GM23338 (cell line): ENCODE measurements around the gene SYT2. TPM values are rescaled to one million over a fixed set of nuclear protein-coding genes. Genes with fewer than 3 reads are reported as not detected.
"Not testable (repeated sequence)": the region's sequence is repeated elsewhere in the genome, so short reads cannot be mapped to it uniquely, and the experiment has no call there.

ENCODE experiments used
- ATAC-seq: fragments of 200-7000 bp; cut with Tn5 transposase; 3 replicates; pipeline ENCODE4 v1.9.1; 2020
- DNase-seq: peaks from one replicate; pipeline ENCODE4 v3.0.0-alpha.2; 2015; ENCODE audit warnings: low spot score
- H2AFZ ChIP-seq: fragments of 200-600 bp; sonication (generic); 2 replicates; pipeline ENCODE4 v1.8.0; 2016; ENCODE audit warnings: antibody characterized with exemption, mild to moderate bottlenecking, moderate library complexity
- H3F3A ChIP-seq: fragments of 200-600 bp; sonication (generic); replicated peaks from 2 replicates; pipeline ENCODE4 v1.8.0; 2017; ENCODE audit warnings: antibody characterized with exemption, mixed run types, low read depth
- H3K27ac ChIP-seq: fragments of 200-600 bp; sonication (generic); 2 replicates; pipeline ENCODE4 v1.6.1; 2016; ENCODE audit warnings: low read depth
- H3K27me3 ChIP-seq: fragments of 200-600 bp; sonication (generic); 2 replicates; pipeline ENCODE4 v1.8.0; 2016; ENCODE audit warnings: mild to moderate bottlenecking, mixed run types, moderate library complexity; ENCODE audit not compliant: insufficient read depth
- H3K36me3 ChIP-seq: fragments of 200-600 bp; sonication (generic); 2 replicates; pipeline ENCODE4 v1.8.0; 2016; ENCODE audit warnings: mild to moderate bottlenecking; ENCODE audit not compliant: insufficient read depth
- H3K4me1 ChIP-seq: fragments of 200-600 bp; sonication (generic); 2 replicates; pipeline ENCODE4 v1.8.0; 2016; ENCODE audit warnings: mild to moderate bottlenecking, moderate library complexity; ENCODE audit not compliant: insufficient read depth
- H3K4me2 ChIP-seq: fragments of 200-600 bp; sonication (generic); 2 replicates; pipeline ENCODE4 v1.7.1; 2017; ENCODE audit warnings: mixed run types
- H3K4me3 ChIP-seq: fragments of 200-600 bp; sonication (generic); 2 replicates; pipeline ENCODE4 v1.6.1; 2016; ENCODE audit warnings: mixed run types
- H3K79me2 ChIP-seq: fragments of 200-600 bp; sonication (generic); replicated peaks from 2 replicates; pipeline ENCODE4 v1.8.0; 2017; ENCODE audit warnings: mild to moderate bottlenecking; ENCODE audit not compliant: insufficient read depth
- H3K9me2 ChIP-seq: fragments of 200-600 bp; sonication (generic); 2 replicates; pipeline ENCODE4 v1.8.0; 2017; ENCODE audit not compliant: insufficient read depth
- H4K20me1 ChIP-seq: fragments of 200-600 bp; sonication (generic); replicated peaks from 2 replicates; pipeline ENCODE4 v1.8.0; 2017; ENCODE audit warnings: mild to moderate bottlenecking; ENCODE audit not compliant: insufficient read depth
- H3K27ac Mint-ChIP-seq: 2 replicates; pipeline ENCODE4 v1.8.0; 2020; ENCODE audit warnings: inconsistent platforms, mild to moderate bottlenecking, moderate library complexity, mixed read lengths
- H3K27me3 Mint-ChIP-seq: 3 replicates; pipeline ENCODE4 v1.8.0; 2022; ENCODE audit warnings: low read depth, mild to moderate bottlenecking, moderate library complexity, mixed read lengths, inconsistent platforms; ENCODE audit not compliant: insufficient read depth, poor library complexity
- H3K36me3 Mint-ChIP-seq: 3 replicates; pipeline ENCODE4 v1.8.0; 2021; ENCODE audit warnings: low read depth, mild to moderate bottlenecking, inconsistent platforms, moderate library complexity, mixed read lengths
- H3K4me1 Mint-ChIP-seq: 3 replicates; pipeline ENCODE4 v1.8.0; 2020; ENCODE audit warnings: mild to moderate bottlenecking, inconsistent platforms, mixed read lengths
- H3K4me3 Mint-ChIP-seq: 3 replicates; pipeline ENCODE4 v1.8.0; 2021; ENCODE audit warnings: moderate library complexity, mild to moderate bottlenecking, inconsistent platforms, mixed read lengths
- H3K9me3 Mint-ChIP-seq: 3 replicates; pipeline ENCODE4 v1.8.0; 2020; ENCODE audit warnings: moderate library complexity, mild to moderate bottlenecking, inconsistent platforms, mixed read lengths
- CREB1 ChIP-seq: fragments of 250-450 bp; sonication (Bioruptor Pico); IDR thresholded peaks from 2 replicates; pipeline ENCODE4 v1.5.0; 2020; ENCODE audit warnings: low read depth, mild to moderate bottlenecking, moderate library complexity
- CTCF ChIP-seq, 2 experiments: fragments of 200-600 bp in 1 of 2; sonication (generic) in 1 of 2; conservative IDR thresholded peaks; 2 replicates each; pipeline versions ENCODE4 v1.5.1 to v1.6.1; 2016 to 2017; ENCODE audit warnings: antibody characterized with exemption in 2 of 2, low read depth in 2 of 2, mild to moderate bottlenecking in 2 of 2, moderate library complexity in 1 of 2
- EZH2 ChIP-seq: fragments of 200-600 bp; sonication (generic); IDR thresholded peaks from one replicate; pipeline ENCODE4 v1.8.0; 2017; ENCODE audit warnings: antibody characterized with exemption, mild to moderate bottlenecking, low read depth; ENCODE audit not compliant: unreplicated experiment
- EZH2phosphoT487 ChIP-seq: fragments of 200-600 bp; sonication (generic); IDR thresholded peaks from one replicate; pipeline ENCODE4 v1.8.1; 2018; ENCODE audit warnings: antibody characterized with exemption; ENCODE audit not compliant: unreplicated experiment
- NANOG ChIP-seq: IDR thresholded peaks from 2 replicates; pipeline ENCODE4 v1.6.1; 2016; ENCODE audit warnings: antibody characterized with exemption, borderline replicate concordance
- POLR2AphosphoS5 ChIP-seq: IDR thresholded peaks from 2 replicates; pipeline ENCODE4 v1.6.1; 2016; ENCODE audit warnings: antibody characterized with exemption, low read depth
- REST ChIP-seq: IDR thresholded peaks from one replicate; pipeline ENCODE4 v1.6.1; 2018; ENCODE audit warnings: antibody characterized with exemption; ENCODE audit not compliant: unreplicated experiment
- STAT1 ChIP-seq: IDR thresholded peaks from one replicate; pipeline ENCODE4 v1.6.1; 2016; ENCODE audit warnings: antibody characterized with exemption; ENCODE audit not compliant: unreplicated experiment
- ZNF114 ChIP-seq: fragments of 250-450 bp; sonication (Bioruptor Pico); IDR thresholded peaks from 2 replicates; pipeline ENCODE4 v1.5.0; 2020; ENCODE audit warnings: mild to moderate bottlenecking, moderate library complexity
- ZNF462 ChIP-seq: fragments of 250-450 bp; sonication (Bioruptor Pico); IDR thresholded peaks from 2 replicates; pipeline ENCODE4 v1.5.0; 2020; ENCODE audit warnings: mild to moderate bottlenecking, moderate library complexity
- polyA plus RNA-seq: library from polyadenylated mRNA; unstranded; fragments of >200 nt; fragmentation: Nextera tagmentation; extraction: Ambion mirVana; gene quantifications from 2 replicates; pipeline ENCODE4 v1.2.1, GENCODE V29; 2016
- total RNA-seq: library from RNA; depleted of rRNA; stranded (reverse); fragments of >200 nt; shearing (Covaris generic); gene quantifications from 2 replicates; pipeline ENCODE4 v1.2.3, GENCODE V29; 2014

The SYT2 gene
- total and polyA plus RNA-seq, 2 experiments from 2014 or later, result 2.4 to 12.5 TPM

- H3F3A ChIP-seq, H3K4me3 ChIP-seq, H2AFZ ChIP-seq, H3K27me3 Mint-ChIP-seq, H3K27ac Mint-ChIP-seq, H3K4me1 ChIP-seq, DNase-seq, H3K79me2 ChIP-seq, H3K36me3 ChIP-seq, H3K27ac ChIP-seq, H3K4me1 Mint-ChIP-seq, ATAC-seq, H3K36me3 Mint-ChIP-seq, H3K4me3 Mint-ChIP-seq, H3K9me2 ChIP-seq, H3K4me2 ChIP-seq, H3K27me3 ChIP-seq, H3K9me3 Mint-ChIP-seq, H4K20me1 ChIP-seq: not testable (repeated sequence)
Observed at GRCh38 chr1:202550088-202550487, 160.2 kb downstream of the SYT2 start.

GRCh38 chr1:202547215-202547614, 163.0 kb downstream of the SYT2 start:
- Mint-ChIP-seq H3K36me3 (no peaks in the 10 kb centered on the region), H3K9me3 (no peaks in the 10 kb centered on the region), H3K4me3 (no peak overlapping the region), H3K4me1 (no peaks in the 10 kb centered on the region), H3K27ac (no peak overlapping the region), H3K27me3 (peaks cover 6% of the 10 kb centered on the region)
- H3K27ac ChIP-seq, result no peak overlapping the region
- H3K4me3 ChIP-seq, result no peak overlapping the region
- no peaks in the 10 kb centered on the region for H3K9me2 ChIP-seq
- no peak for DNase-seq
- no peaks in the 10 kb centered on the region for H4K20me1 ChIP-seq
- H2AFZ ChIP-seq, result no peak overlapping the region
- H3F3A ChIP-seq, result no peaks in the 10 kb centered on the region
- no peak for ATAC-seq
- H3K79me2 ChIP-seq, result no peaks in the 10 kb centered on the region
- no peaks in the 10 kb centered on the region for H3K27me3 ChIP-seq
- no peak overlapping the region for H3K4me2 ChIP-seq
- no peaks in the 10 kb centered on the region for H3K4me1 ChIP-seq
- no peaks in the 10 kb centered on the region for H3K36me3 ChIP-seq
- TF ChIP-seq CREB1 (no peak), NANOG (no peak), POLR2AphosphoS5 (no peak), STAT1 (no peak), ZNF462 (CRISPR knock-in tag) (no peak), EZH2phosphoT487 (no peak), ZNF114 (CRISPR knock-in tag) (no peak), EZH2 (no peak), CTCF (conservative IDR thresholded peaks at IDR 0.05; ENCODE audit: low read depth in 2 of 2) (no peak), REST (no peak)
